ENCODE results near the gene SETD6. TPM values are rescaled to one million over a fixed set of nuclear protein-coding genes. Genes with fewer than 3 reads are reported as not detected.

Gene SETD6
- total and polyA plus RNA-seq, 2 experiments from 2014 or later: 39.7 to 54.0 TPM

GRCh38 chr16:58497935-58498334, 17.4 kb upstream of the SETD6 start (continued):
- no peak for TF ChIP-seq ZNF462 (CRISPR knock-in tag; IDR thresholded peaks at IDR 0.05)

- no peak overlapping the region for H3K4me3 Mint-ChIP-seq
- TF ChIP-seq CTCF (conservative IDR thresholded peaks at IDR 0.05; ENCODE audit: low read depth in 2 of 2) (no peak), EZH2 (IDR thresholded peaks at IDR 0.05; ENCODE audit: low read depth, unreplicated experiment) (no peak), NANOG (IDR thresholded peaks at IDR 0.05; ENCODE audit: borderline replicate concordance) (no peak), ZNF462 (CRISPR knock-in tag; IDR thresholded peaks at IDR 0.05) (no peak)
Observed at GRCh38 chr16:58498341-58499091, 16.8 kb upstream of the SETD6 start.

More at GRCh38 chr16:58498341-58499091, 16.8 kb upstream of the SETD6 start:
- DNase-seq (ENCODE audit: low spot score) (no peak), ATAC-seq (no peak)
- Histone ChIP-seq H3K9me2 (ENCODE audit: insufficient read depth) (no peaks in the 10 kb centered on the region), H3K36me3 (ENCODE audit: insufficient read depth) (no peaks in the 10 kb centered on the region), H3K27me3 (ENCODE audit: insufficient read depth) (no peaks in the 10 kb centered on the region), H3K4me3 (no peak overlapping the region), H4K20me1 (replicated peaks; ENCODE audit: insufficient read depth) (peaks cover 4% of the 10 kb centered on the region; the same call in 1 of the 2 replicates), H2AFZ (no peak overlapping the region), H3K4me2 (no peak overlapping the region), H3K4me1 (ENCODE audit: insufficient read depth) (peaks cover 4% of the 10 kb centered on the region; the same call in 1 of the 2 replicates), H3K79me2 (replicated peaks; ENCODE audit: insufficient read depth) (no peaks in the 10 kb centered on the region), H3K27ac (ENCODE audit: low read depth) (no peak overlapping the region), H3F3A (replicated peaks; ENCODE audit: low read depth) (no peaks in the 10 kb centered on the region)
- H3K36me3 Mint-ChIP-seq (ENCODE audit: low read depth): no peaks in the 10 kb centered on the region
- H3K4me1 Mint-ChIP-seq: peaks cover 25% of the 10 kb centered on the region
- peaks cover 35% of the 10 kb centered on the region for H3K27me3 Mint-ChIP-seq (ENCODE audit: insufficient read depth, low read depth, poor library complexity)
- H3K9me3 Mint-ChIP-seq: no peaks in the 10 kb centered on the region; the same call in 2 of the 3 replicates
- no peak overlapping the region for H3K27ac Mint-ChIP-seq

All from GM23338 (cell line).